Cardiac septum (tissue), 1 donor: ENCODE data around the gene MIB2. TPM values are rescaled to one million over a fixed set of nuclear protein-coding genes. Genes with fewer than 3 reads are reported as not detected.
"Not testable (repeated sequence)": the region's sequence is repeated elsewhere in the genome, so short reads cannot be mapped to it uniquely, and the experiment has no call there.

Source experiments
- DNase-seq: peaks from one replicate; pipeline ENCODE4 v3.0.0-alpha.2; 2020; ENCODE audit warnings: low spot score
- intact Hi-C: fragments of 100-400 bp; cut with DNase I; formaldehyde crosslinking; loops from one replicate; pipeline ENCODE4 v1.14.0; 2022
- total RNA-seq: library from RNA; stranded (reverse); fragmentation: NEBNext Ultra II Directional; extraction: Animal tissue kit (Norgen Biotek cat#: 25700); gene quantifications from one replicate; pipeline ENCODE4 v1.2.1, GENCODE V29; 2021
- donor health status: DM: no; HTN: no; CAD: no.

The MIB2 gene
- total RNA-seq, 1 donor from 2014 or later: 82.4 TPM

DNA sequence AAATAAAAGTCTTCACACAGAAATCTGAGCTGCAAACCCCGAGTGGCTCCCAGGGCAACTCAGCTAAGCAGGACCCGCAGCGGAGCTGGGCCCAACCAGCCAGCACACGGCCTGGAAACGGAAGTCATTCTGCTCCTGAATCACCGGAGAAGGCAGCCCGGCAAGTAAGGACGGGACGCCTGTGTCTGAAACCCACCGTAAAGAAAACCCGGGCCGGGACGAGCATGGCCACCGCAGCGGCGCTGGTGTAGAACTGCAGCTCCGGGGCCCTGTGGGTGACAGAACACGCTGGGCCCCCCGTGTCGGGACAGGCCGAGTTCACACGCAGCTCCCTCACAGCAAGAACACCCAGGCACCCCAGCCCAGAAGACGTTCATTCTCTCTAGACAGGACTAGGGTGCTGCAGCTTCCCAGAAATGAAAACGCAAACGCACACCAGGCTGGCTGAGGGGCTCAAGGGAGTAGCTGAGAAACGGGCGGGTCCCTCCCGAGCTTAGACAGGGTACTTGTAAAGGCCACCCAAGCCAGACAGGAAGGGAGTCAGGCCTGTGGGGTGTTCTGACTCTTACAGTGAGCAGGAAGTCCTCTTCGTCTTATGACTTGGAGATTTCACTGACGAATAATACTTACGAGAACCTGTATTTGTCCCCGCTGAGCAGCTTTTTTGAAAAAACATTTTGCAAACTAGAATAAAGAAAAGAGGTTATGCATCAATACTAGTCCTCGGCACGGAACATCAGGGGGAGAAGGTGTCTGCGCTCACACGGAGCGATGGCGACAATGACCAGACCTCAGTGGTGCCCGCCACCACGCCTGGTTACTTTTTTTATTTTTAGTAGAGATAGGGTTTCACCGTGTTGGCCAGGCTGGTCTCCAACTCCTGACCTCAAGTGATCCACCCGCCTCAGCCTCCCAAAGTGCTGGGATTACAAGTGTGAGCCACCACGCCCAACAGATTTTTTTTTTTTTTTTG is 54.5 kb downstream of the MIB2 start:
- intact Hi-C loops: no loop called here
- no peak for DNase-seq

DNA sequence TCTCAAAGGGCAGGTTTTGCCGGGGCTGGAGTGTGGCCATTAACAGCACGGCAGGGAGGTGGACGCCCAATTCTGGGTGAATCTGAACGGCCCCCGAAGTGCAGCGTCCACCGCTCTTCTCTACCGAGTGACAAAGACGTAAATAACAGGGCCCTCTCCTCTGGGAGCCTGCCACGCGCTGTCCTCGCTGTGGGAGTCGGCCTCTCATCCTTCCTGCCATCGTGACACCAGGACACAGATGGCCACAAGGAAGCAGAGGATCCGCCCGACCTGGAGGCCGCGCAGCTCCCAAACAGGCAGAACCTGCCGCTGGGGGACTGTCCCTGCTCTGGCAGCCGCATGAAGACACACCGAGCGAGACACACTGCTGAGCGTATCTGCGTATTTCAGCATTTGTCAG is 55.6 kb downstream of the MIB2 start:
- intact Hi-C loops: no loop called here
- DNase-seq: no peak

DNA sequence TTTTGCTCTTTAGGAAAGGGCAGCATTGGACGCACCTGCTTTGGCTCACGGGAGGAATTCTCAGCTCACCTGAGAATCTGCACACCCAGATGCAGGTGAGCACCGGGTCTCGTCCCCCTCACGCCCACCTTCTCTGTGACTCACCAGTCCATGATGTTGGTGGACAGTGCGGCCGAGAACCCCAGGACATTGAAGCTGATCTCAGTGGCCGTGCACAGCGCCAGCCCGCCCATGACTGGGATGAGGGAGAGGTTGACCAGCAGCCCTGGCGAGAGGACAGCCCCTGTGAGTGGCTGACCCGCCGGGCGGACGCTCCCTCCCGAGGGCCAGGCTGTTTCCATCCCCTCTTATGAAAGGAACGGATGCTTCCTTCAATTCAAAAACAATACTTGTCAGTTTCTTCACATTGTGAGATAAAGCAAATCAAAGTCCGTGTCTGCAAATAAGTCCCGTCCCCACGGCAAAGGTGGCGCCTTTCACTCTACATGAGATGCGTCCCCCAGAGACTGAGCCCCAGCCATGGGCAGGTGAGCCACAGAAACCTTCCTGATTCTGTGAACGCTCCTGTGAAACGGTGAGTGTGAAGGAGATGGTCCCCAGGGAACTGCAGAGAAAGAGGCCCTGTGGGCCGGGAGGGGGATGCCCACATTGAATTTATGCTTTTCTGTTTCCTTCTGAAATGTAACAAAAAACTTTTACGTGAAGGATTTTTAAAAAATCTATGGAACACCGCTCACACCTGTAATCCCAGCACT is 56.2 kb downstream of the MIB2 start:
- intact Hi-C loops: no loop called here
- no peak for DNase-seq

DNA sequence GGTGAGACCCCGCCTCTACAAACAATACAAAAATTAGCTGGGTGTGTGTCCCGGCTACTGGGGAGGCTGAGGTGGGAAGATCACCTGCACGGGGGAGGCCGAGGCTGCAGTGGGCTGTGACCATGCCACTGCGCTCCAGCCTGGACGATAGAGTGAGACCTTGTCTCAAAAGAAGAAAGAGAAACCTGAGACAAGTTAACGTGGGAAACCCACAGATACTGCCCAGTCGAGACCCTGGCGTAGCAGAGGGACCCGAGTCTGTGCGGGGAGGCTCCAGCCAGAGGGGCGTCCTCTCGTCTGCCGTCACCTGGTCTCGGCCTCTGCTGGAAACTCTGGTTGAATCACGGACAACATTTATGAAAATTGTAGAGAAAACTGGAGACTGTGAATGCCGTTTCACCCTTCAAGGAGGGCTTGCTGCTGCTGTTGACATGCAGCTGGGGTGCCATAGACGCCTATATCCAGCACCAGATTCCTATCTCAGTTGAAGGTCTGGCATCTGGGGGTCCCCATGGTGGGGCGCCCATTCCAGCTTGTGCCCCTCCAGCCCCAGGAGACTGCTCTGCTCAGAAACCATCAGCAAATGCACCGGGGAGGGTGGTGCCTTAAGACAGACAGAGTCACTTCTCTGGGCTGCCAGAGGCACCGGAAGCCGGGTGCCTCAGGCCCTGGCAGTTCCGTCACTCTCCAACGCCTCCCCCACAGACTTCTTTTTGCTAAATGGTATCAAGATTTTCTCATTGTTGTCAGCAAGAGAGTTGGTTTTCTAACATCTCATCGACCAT is 57.1 kb downstream of the MIB2 start:
- DNase-seq: no peak
- intact Hi-C loops: no loop called here

GRCh38 chr1:1674806-1675205 is 59.5 kb downstream of the MIB2 start:
- intact Hi-C loops, DNase-seq: not testable (repeated sequence)

- intact Hi-C loops: not testable (repeated sequence)
Measured at GRCh38 chr1:1675218-1675617, 59.9 kb downstream of the MIB2 start.

GRCh38 chr1:1676087-1676486 is 60.8 kb downstream of the MIB2 start:
- DNase-seq, intact Hi-C loops: not testable (repeated sequence)

More at GRCh38 chr1:1675218-1675617, 59.9 kb downstream of the MIB2 start:
- DNase-seq: not testable (repeated sequence)

DNA sequence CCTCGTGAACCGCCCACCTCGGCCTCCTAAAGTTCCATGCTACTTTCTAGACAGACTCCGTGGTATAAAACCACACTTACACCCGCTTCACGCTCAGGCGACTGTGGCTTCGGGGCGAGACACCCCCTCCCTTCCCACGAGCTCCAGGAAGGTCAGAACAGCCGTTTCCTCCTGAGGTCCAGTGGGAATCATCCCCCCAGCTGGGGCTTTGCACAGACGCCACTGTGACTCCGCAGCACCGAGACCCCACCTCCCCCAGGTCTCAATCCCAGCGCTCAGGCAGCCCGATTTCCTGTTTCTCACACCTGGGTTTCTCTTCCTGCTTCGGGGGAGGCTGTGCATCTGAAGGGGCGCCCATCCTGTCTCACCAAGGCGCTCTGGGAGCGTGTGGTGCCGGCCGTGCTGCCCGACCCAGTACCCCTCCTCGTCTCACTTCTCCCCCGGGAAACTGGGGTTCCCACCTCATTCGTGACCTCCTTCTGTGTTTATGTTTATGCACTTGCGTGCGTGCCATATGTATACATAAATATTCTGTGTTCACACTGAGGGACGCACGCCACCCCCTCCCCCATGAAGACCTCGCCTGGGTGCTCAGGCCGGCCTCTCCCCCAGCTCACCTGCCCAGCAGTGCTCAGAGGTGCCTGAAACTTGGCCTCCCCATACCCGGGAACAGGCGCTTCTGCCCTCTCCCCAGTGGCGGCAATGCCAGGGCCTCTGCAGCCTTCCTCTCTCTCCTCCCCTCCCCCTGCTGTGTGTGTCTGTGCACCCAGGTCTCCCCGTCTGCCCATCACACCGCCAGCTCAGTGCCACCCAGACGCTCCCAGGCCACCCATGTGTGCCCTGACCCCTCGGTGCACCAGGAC is 62.6 kb downstream of the MIB2 start:
- intact Hi-C loops: no loop called here
- DNase-seq: no peak

DNA sequence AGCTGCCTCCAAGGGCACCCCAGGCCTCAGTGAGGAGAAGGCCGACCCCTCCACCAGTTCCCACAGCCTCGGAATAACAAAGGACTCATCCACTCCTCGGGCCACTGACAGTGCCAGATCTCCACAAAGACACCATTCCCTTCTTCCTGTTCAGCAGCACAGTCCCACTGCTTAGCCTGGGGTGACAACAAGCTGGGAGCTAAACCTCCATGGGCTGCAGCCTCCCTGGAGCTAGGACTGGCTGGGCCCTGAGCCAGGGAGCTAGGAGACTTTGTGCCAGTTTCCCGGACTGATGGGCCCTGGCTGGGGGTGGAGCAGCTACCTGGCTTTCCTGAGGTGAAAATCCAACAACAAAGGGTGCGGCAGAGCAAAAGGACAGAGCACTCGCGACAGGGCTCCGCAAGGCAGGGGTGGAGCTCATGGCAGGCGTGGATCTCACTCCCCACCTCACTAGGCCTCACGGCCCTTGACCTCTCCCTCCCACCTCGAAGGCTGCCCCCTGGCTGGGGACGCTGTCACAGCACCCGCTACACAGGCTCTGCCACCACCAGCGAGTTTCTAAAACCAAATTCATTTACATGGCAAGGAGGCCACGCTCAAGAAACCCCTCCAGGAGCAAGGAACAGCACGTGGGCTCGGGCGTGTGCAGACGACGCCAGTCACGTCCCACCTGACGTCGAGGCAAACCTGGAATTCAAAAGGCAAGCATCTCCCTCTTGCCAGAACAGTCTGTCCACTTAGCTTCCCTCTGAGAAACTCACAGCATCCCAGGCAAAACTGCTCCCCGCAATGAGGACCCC is 63.5 kb downstream of the MIB2 start:
- intact Hi-C loops: no loop called here
- DNase-seq: no peak

Other genes with a start within 250 kb of the MIB2 start
- gene AURKAIP1, start 240.3 kb upstream of the MIB2 start, total RNA-seq: 174 TPM
- 78.6 TPM for gene CCNL2, start 216.2 kb upstream of the MIB2 start, total RNA-seq
- 127 TPM for gene MRPL20, start 208.2 kb upstream of the MIB2 start, total RNA-seq
- gene ANKRD65, start 194.2 kb upstream of the MIB2 start, total RNA-seq: 1.8 TPM
- gene VWA1, start 179.8 kb upstream of the MIB2 start, total RNA-seq: 35.3 TPM
- gene ATAD3C, start 165.8 kb upstream of the MIB2 start, total RNA-seq: 0.51 TPM
- 13.7 TPM for gene ATAD3B, start 143.7 kb upstream of the MIB2 start, total RNA-seq
- 13.7 TPM for gene ATAD3A, start 103.3 kb upstream of the MIB2 start, total RNA-seq
- gene TMEM240, start 74.9 kb upstream of the MIB2 start, total RNA-seq: 5.0 TPM
- gene SSU72, start 40.6 kb upstream of the MIB2 start, total RNA-seq: 90.7 TPM
- 1.7 TPM for gene FNDC10, start 15.4 kb upstream of the MIB2 start, total RNA-seq
- 60.2 TPM for gene MMP23B, start 16.7 kb downstream of the MIB2 start, total RNA-seq
- gene CDK11B, start 43.5 kb downstream of the MIB2 start, total RNA-seq: 30.4 TPM
- gene SLC35E2B, start 77.3 kb downstream of the MIB2 start, total RNA-seq: 19.1 TPM
- gene CDK11A, start 108.9 kb downstream of the MIB2 start, total RNA-seq: 25.8 TPM
- gene NADK, start 163.0 kb downstream of the MIB2 start, total RNA-seq: 31.3 TPM